Activated naive CD4-positive, alpha-beta T cell treated with anti-CD3 and anti-CD28 coated beads for 36 hours (primary cell): ENCODE measurements around the gene KBTBD2. TPM values are rescaled to one million over a fixed set of nuclear protein-coding genes. Genes with fewer than 3 reads are reported as not detected.
"Not testable (repeated sequence)": the region's sequence is repeated elsewhere in the genome, so short reads cannot be mapped to it uniquely, and the experiment has no call there.

ENCODE experiments used
- CTCF ChIA-PET: fragments of 350-600 bp; sonication (Branson Sonifier 250); formaldehyde crosslinking; loops from one replicate; lab custom pipeline; 2021; ENCODE audit warnings: antibody characterized with exemption; lab: Charles Lee
- DNase-seq: peaks from one replicate; pipeline ENCODE4 v3.0.0-alpha.2; 2020
- H3K27ac Mint-ChIP-seq: one replicate; pipeline ENCODE4 v1.8.0; 2021; ENCODE audit warnings: mild to moderate bottlenecking, mixed read lengths
- H3K27me3 Mint-ChIP-seq: one replicate; pipeline ENCODE4 v1.8.0; 2021; ENCODE audit warnings: low read depth, mixed read lengths
- H3K36me3 Mint-ChIP-seq: one replicate; pipeline ENCODE4 v1.8.0; 2021; ENCODE audit warnings: low read depth, mixed read lengths
- H3K4me1 Mint-ChIP-seq: one replicate; pipeline ENCODE4 v1.8.0; 2021; ENCODE audit warnings: low read depth, mixed read lengths
- H3K4me3 Mint-ChIP-seq: one replicate; pipeline ENCODE4 v1.8.0; 2021; ENCODE audit warnings: mild to moderate bottlenecking, moderate library complexity, mixed read lengths
- H3K9me3 Mint-ChIP-seq: one replicate; pipeline ENCODE4 v1.8.0; 2021; ENCODE audit warnings: mixed read lengths
- intact Hi-C: fragments of 100-400 bp; cut with micrococcal nuclease; formaldehyde crosslinking; loops from one replicate; pipeline ENCODE4 v1.15.1; 2023
- total RNA-seq, 2 experiments: library from RNA; stranded (reverse); gene quantifications; one replicate each; pipeline ENCODE4 v1.2.3, GENCODE V29; 2021

Gene KBTBD2
- total RNA-seq, 2 experiments from 2014 or later: 30.6 to 32.2 TPM

DNA sequence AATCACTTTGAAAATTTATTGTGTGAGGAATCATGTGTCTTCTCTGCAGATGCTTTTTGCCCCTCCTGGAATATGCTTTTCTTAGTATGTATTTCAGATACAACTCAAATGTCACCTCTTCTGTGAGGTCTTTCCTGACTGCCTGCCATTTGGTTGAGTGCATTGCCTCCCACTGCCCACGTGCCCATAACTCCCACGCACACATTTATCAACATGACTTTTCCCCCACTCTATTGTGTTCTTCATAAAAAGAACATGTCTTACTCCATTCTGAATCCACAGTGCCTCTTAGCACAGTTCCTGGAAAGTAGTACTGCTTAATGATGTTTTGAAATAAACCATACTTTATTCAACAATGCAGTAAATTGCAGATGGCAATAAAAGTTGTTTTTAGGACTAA is 42.9 kb downstream of the KBTBD2 start:
- CTCF ChIA-PET: interaction anchor here (1.1 to 4.1 kb wide), 2 partner anchors 21 to 94 kb away, joined by 4 to 125 read pairs; no protein-coding TSS in a partner anchor
- not testable (repeated sequence) for H3K9me3 Mint-ChIP-seq
- intact Hi-C loops: loop anchor here (5.0 kb wide), 1 partner anchor 356 kb away; the partner anchor contains the start of gene LSM5

DNA sequence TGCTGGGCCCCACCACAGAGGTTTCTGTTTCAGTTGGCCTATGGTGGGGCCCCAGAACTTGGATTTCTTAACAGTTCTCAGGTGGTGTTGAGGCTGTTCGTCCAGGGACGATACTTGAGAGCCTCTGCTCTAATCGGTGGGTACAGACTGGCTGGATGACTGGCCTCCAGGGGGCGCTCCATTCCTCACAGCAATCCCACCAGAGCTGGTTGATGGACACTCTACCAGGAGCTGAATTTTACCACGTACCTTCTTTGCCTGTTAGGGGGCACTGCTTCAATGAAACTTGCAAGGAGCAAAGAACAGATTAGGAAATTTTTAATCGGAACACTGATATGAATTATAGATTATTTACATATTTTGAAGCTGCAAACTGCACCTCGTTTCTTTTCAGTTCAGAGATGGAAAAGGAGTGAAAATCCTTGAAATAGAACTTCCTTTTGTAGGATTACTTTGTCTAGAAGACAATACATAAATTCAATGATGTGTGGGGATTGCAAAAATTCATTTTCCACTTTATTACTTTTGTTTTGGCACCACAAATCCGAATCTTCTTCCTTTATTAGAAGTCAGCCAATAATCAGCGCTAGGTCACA is 44.8 kb downstream of the KBTBD2 start:
- Mint-ChIP-seq H3K4me3 (no peak overlapping the region), H3K36me3 (no peaks in the 10 kb centered on the region), H3K27ac (no peak overlapping the region), H3K4me1 (peaks cover 6% of the 10 kb centered on the region), H3K9me3 (no peaks in the 10 kb centered on the region), H3K27me3 (peaks cover 12% of the 10 kb centered on the region)
- intact Hi-C loops: loop anchor here (1.0 to 5.0 kb wide), 8 partner anchors 46 to 354 kb away; partner anchors contain the start of gene LSM5
- CTCF ChIA-PET: interaction anchor here (0.6 to 4.1 kb wide), 51 partner anchors 8 to 1145 kb away, joined by 3 to 125 read pairs (median 5); partner anchors contain the start of genes KBTBD2 and RP9
- DNase-seq: peak; percentile 96

More for the DNA sequence above, 42.9 kb downstream of the KBTBD2 start:
- H3K36me3 Mint-ChIP-seq, H3K4me1 Mint-ChIP-seq, H3K27ac Mint-ChIP-seq, H3K4me3 Mint-ChIP-seq, DNase-seq: not testable (repeated sequence)
- H3K27me3 Mint-ChIP-seq: peaks cover 14% of the 10 kb centered on the region

DNA sequence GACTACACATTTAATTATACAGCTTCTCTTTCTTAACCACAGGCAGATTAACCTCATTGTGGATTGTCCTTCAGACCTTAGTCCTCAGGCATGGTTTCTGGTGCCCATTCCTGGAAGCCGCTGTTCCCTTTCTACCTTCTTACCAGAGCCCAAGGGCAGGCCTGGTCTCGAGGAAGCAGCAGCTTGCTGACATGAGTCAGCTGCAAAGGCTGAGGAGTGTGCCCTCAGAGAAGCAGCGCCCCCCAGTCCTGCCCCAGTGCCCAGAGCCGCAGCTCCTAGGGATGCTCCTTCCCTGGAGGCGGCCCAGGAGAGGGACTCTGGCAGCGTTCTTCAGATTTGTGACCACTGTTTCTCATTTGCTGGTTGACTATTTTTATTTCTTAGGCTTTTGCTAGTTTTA is 46.8 kb downstream of the KBTBD2 start:
- not testable (repeated sequence) for H3K27ac Mint-ChIP-seq, H3K9me3 Mint-ChIP-seq, H3K4me1 Mint-ChIP-seq, H3K36me3 Mint-ChIP-seq, H3K4me3 Mint-ChIP-seq, DNase-seq, H3K27me3 Mint-ChIP-seq
- intact Hi-C loops: loop anchor here (5.0 kb wide), 1 partner anchor 352 kb away; the partner anchor contains the start of gene LSM5
- CTCF ChIA-PET: interaction anchor here (1.8 to 4.1 kb wide), 5 partner anchors 23 to 264 kb away, joined by 6 to 125 read pairs (median 42); partner anchors contain the start of genes KBTBD2 and RP9

DNA sequence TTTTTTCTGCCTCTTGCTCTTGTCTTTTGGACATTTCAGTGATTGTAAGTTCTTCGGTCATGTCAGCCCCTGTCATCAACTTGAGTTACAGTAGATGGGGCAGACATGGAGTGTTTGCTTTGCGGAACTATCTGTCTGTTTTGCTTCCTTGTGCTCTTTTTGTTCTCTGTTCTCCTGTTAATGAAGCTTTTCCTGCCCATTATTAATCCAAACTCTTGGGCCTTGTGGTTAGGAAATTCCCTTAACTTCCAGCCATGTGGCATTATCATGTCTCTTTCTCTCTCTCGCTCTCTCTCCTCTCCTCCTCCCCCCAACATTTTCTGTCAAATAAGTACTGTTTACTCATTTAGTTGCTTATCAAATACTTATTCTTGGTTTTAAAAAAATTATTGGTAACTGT is 47.8 kb downstream of the KBTBD2 start:
- intact Hi-C loops, CTCF ChIA-PET, H3K27me3 Mint-ChIP-seq, H3K4me1 Mint-ChIP-seq, H3K36me3 Mint-ChIP-seq, H3K4me3 Mint-ChIP-seq, DNase-seq, H3K27ac Mint-ChIP-seq, H3K9me3 Mint-ChIP-seq: not testable (repeated sequence)

GRCh38 chr7:32839846-32840245 is 51.7 kb downstream of the KBTBD2 start:
- H3K9me3 Mint-ChIP-seq, CTCF ChIA-PET, H3K36me3 Mint-ChIP-seq, DNase-seq, H3K27me3 Mint-ChIP-seq, intact Hi-C loops, H3K4me3 Mint-ChIP-seq, H3K4me1 Mint-ChIP-seq, H3K27ac Mint-ChIP-seq: not testable (repeated sequence)

- H3K36me3 Mint-ChIP-seq, H3K27me3 Mint-ChIP-seq, H3K4me3 Mint-ChIP-seq, intact Hi-C loops, H3K9me3 Mint-ChIP-seq, CTCF ChIA-PET, H3K4me1 Mint-ChIP-seq, H3K27ac Mint-ChIP-seq: not testable (repeated sequence)
- peak; percentile 18 for DNase-seq
Observed at GRCh38 chr7:32828996-32829752, 62.4 kb downstream of the KBTBD2 start.

Other genes starting within 250 kb of the KBTBD2 start
- gene FKBP9, start 65.7 kb upstream of the KBTBD2 start, total RNA-seq: under 1 TPM; 0.62 to 0.64 TPM
- 10 to 100 TPM; 39.5 to 40.9 TPM for gene NT5C3A, start 171.0 kb upstream of the KBTBD2 start, total RNA-seq
- gene RP9, start 217.6 kb upstream of the KBTBD2 start, total RNA-seq: 10 to 100 TPM; 14.2 to 17.6 TPM
- gene BBS9, start 237.8 kb upstream of the KBTBD2 start, total RNA-seq: 1 to 10 TPM; 7.0 to 7.4 TPM